HG03135 (cell line): ENCODE measurements around the gene EHBP1.

Experiments used
- ATAC-seq: cut with Tn5 transposase; IDR thresholded peaks from one replicate; pipeline ENCODE4 v1.9.1; 2021; ENCODE audit warnings: mild to moderate bottlenecking, moderate library complexity; ENCODE audit not compliant: unreplicated experiment

EHBP1 gene

DNA sequence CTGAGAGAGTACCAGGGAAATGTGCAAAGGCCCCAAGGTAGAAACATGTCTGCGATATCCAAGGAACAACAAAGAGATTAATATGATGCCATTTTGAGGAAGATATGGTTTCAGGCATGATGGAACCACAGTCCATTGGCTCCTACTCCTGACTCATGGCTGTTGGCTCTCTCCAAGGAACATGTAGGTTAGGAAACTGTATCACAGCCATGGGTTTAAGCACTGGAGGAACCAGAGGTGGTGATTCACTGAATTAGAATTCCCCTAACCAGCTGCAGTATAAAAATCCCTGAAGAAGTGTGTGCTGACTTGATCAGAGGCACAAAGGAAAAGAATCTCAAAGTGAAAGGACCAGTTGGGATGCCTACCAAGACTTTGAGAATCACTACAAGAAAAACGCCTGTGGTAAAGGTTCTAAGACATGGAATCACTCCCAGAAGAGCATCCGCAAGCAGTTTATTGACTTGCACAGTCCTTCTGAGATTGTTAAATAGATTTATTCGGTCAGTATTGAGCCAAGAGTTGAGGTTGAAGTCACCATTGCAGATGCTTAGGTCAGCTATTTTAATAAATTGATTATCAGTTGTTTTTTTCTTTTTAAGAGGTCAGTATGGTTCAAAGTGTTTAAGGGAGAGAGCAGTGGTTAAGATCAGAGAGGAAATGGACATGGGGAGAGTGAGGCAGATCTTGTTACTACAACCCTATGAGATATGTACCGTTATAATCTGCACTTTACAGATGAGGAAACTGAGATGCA is 234.4 kb downstream of the EHBP1 start:
- ATAC-seq = no peak

- ATAC-seq = no peak
These were observed 235.2 kb downstream of the EHBP1 start for GRCh38 chr2:62940697-62941096.

DNA sequence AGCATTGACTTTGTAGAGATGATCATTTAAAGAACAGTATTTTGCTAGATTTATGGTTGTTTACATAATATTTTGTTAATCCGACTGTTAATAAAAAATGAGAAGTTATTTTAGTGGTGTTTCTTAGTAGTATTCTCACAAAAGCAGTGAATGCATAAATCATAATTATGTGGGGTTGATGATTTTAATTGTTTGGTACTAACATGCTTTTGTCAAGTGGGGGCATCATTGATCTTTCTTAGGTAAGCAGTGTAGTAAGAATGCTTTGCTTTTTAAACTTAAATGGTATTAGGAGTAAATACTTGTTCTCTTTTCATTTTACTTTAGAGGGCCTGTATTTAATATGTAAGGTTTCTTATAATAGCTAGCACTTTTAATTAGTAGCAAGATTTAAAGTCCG is 235.9 kb downstream of the EHBP1 start:
- no peak for ATAC-seq

DNA sequence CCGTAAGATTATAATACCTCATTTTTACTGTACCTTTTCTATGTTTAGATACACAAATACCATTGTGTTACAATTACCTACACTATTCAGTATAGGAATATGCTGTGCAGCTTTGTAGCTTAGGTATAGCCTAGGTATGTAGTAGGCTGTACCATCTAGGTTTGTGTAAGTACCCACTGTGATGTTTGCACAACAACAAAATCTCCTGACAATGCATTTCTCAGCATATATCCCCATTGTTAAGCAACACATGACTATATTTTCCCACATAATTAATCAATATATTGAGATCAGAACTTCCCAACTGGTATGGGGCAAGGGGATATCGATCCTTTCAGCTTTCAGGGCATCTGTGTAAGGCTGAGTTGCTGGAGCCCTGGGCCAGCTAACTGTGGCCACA is 238.8 kb downstream of the EHBP1 start:
- no peak for ATAC-seq

- no peak for ATAC-seq
These were observed 241.9 kb downstream of the EHBP1 start for GRCh38 chr2:62947403-62947802.

DNA sequence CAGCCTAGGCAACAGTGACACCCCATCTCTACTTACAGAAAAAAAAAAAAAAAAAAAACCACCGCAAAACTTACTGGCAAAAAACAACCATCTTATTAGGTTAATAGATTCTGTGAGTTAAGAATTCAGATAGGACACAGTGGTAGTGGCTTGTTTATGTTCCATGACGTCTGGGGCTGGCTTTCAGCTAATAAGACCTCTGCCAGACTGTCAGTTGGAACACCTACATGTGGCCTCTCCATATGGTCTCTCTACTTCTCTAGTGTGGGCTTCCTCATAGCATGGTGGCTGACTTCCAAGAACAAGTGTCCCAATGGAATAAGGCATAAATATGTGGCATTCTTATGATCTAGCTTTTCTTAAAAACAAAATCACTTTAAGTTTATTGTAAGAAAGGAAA is 251.1 kb downstream of the EHBP1 start:
- ATAC-seq = no peak

- ATAC-seq = no peak
These were observed 252.7 kb downstream of the EHBP1 start for GRCh38 chr2:62958206-62958605.

DNA sequence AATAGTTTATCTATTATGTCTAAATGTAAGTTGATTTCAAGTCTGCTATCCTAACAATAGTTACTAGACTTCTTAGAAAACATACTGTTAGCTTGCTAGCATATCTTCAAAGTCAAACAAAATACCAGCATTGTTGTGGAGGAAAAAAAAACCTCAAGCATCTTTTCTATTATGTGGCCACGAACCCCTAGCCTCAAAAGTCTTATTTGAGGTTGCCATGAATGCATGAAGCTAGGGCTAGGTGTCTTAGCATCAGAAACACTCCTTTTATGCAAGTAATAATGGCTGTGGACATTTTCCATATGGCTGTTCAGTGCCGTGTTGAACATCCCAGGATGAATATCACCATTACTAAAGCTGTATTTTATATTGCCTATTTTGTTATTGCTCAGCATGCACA is 258.5 kb downstream of the EHBP1 start:
- ATAC-seq = no peak

GRCh38 chr2:62964671-62965070 is 259.2 kb downstream of the EHBP1 start:
- no peak for ATAC-seq

DNA sequence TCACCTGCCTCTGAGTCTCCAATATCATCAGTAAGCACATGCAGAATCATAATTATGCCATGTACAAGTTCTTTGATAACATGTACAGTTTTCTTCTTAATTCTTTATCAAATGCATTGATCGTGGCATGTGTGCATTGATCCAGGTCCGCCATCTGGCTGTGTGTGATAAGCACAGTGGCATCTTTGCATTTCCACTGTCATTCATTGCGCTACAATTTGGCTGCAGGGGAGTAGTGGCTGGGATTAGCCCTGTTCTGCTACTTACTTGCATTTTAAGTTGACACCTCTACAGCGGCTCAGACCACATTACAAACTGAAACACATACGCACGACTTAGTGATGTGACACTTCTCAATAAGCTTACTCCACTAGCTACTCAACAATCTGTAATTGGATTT is 261.5 kb downstream of the EHBP1 start:
- ATAC-seq = no peak

DNA sequence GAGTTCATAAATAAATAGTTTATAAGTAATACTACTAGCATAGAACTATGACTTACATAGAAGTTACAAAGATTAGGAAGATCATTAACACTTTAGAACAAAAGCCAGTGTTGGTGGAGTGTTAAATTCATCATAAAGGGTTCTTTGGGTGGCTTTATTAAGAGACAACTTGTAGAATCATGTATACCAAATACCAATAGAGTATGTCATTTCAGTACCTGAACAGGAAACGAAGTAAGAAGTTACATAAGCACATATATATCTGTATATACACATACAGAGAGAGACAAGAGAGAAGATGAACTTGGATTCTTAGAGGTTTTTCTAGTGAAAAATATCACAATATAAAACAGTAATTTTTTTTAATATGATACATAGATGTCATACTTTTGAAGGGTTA is 262.7 kb downstream of the EHBP1 start:
- no peak for ATAC-seq

DNA sequence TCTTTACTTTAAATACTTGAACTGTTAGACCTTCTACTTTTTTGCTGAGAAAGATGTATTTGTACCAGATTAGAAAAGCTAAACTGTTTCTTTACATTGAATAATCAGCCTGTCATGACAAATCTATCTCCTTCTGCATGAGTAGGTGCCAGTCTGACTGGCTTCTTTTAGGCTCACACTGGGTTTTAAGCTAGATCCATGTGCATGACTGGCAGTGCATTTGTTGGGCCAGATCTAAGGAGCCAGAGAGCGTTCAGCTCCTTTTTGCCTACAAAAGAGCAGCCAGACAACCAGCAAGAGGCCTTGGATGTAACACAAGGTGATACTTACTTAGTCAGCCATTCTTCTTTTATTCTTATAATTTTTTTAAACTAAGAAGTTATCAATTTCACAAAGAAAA is 263.2 kb downstream of the EHBP1 start:
- no peak for ATAC-seq

GRCh38 chr2:62971936-62972335 is 266.4 kb downstream of the EHBP1 start:
- ATAC-seq = no peak

DNA sequence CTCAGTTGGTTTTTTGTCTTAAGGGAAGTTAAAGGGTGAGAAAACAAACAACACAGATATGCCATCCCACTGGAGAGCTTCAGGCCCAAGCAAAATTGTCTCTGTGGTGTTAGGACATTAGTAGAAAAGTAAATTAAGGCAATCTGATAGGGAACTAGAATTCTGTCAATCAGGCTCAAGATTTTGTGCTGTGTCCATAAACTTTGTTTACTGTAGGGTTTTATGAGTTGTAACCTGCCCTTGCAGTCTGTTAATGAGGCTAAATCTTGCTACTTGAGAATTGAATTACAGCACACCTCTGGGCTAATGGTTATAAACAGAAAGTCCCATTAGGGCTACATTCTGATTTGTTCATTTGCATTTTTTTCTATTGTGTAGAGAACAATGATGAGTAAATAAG is 267.1 kb downstream of the EHBP1 start:
- no peak for ATAC-seq

- ATAC-seq = no peak
These were observed 269.5 kb downstream of the EHBP1 start for GRCh38 chr2:62974999-62975398.

GRCh38 chr2:62991605-62992004 is 286.1 kb downstream of the EHBP1 start:
- no peak for ATAC-seq

GRCh38 chr2:62992561-62992960 is 287.0 kb downstream of the EHBP1 start:
- ATAC-seq = no peak

DNA sequence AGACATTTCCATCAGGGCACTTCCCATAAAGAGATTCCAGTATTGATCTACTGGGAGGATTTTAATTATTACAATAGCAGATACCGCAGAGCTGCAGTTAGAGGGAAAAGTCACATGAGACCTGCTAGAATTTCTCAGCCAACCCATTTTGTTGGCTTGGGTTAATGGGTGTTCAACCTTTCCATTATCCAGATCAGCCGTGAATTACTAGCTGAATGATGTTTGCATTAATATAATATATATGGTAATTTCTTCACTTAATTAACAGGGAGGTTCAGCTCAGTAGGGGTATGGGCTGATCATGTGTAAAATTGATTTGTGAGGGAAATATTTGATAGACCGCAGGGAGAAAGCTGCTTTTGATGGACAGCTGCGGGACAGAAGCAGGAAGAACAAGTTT is 288.7 kb downstream of the EHBP1 start:
- ATAC-seq = no peak

DNA sequence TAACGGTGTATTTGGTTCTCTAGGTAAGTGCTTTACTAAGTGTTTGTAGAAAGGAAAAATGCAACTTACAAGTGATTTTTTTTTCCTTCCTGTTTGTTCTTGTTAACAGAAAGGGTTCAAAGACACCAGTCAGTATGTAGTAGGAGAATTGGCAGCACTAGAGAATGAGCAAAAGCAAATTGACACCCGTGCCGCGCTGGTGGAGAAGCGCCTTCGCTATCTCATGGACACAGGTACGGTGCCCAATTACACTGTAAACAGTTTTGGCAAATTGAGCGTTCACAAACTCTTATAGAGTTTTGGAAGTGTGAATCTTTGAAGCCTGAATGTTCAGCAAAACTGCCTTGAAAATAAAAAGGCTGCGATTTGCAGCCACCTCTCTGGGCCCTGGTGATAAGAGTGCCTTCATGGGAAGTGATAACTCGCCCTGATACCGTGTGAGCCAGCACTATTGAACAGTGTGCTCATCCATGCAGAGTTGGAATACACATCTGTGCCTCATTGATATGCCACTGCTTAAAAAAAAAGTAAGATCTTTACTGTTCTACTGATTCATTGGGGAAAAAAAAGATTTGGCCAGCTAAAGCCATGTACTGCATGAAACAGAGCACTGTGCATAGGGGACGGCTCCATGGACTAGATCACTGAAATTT is 291.1 kb downstream of the EHBP1 start:
- no peak for ATAC-seq

- no peak for ATAC-seq
These were observed 293.4 kb downstream of the EHBP1 start for GRCh38 chr2:62998949-62999348.

DNA sequence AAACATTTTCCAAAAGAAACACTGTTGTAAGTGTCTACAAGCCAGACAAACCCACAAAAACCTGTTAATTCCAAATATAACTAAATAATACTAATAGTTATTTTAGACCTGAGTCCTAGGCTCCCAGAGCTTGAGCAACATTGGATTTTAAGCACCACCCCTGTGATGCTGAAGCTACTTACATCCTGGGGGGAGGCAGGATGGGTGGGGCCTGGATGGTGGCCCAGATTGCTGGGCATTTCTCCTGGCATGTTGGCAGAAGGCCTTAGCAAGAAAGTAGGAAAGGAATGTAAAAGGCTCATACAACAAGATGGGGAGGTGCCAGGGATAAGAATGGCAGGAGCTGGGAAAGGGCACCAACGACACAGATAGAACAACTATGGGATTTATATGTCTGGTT is 294.4 kb downstream of the EHBP1 start:
- ATAC-seq = no peak

DNA sequence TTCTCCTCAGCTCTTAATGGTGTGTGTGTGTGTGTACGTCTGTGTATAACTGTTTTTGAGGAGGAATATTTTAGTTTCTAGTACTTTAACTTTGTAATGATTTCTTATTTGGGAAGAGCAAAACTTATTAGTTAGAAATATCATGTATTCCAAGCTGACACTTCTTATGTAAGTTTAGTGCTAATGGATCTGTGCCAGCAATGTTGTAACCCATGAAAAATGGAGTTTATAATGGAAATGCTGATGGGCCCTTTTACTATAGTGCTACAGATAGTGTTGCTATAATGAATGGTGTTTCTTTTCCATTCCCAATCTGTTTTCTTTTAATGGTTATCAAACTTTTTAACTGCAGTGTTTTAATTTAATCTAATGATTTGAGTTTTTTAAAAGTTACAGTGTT is 295.3 kb downstream of the EHBP1 start:
- no peak for ATAC-seq

- ATAC-seq = no peak
These were observed 296.1 kb downstream of the EHBP1 start for GRCh38 chr2:63001576-63001975.
